OCI-LY7 (cell line): ENCODE measurements around the gene PTCD1.

Experiments used
- CTCF ChIP-seq: fragments of 200-600 bp; sonication (generic); conservative IDR thresholded peaks from 2 replicates; pipeline ENCODE4 v1.5.1; 2014; ENCODE audit warnings: mild to moderate bottlenecking, antibody characterized with exemption, low read length, moderate library complexity, mixed read lengths
- EZH2phosphoT487 ChIP-seq: fragments of 200-600 bp; sonication (generic); IDR thresholded peaks from 2 replicates; pipeline ENCODE4 v1.6.1; 2018; ENCODE audit warnings: low read depth, borderline replicate concordance, mild to moderate bottlenecking, mixed run types, antibody characterized with exemption, low read length, moderate library complexity, mixed read lengths

GRCh38 chr7:99372275-99373090 lies 66.1 kb downstream of the PTCD1 start:
- TF ChIP-seq CTCF (no peak), EZH2phosphoT487 (no peak)
